Cardiac fibroblast (primary cell): ENCODE results near the gene MTA1.

Source experiments
- DNase-seq, 2 donors: peaks; one replicate each; pipeline versions ENCODE4 v3.0.0 to v3.0.0-alpha.2; 2010; ENCODE audit warnings: low read depth in 2 of 2
- H3K4me3 ChIP-seq, 2 donors: replicated peaks in 1 of 2; 1 replicate in 1 of 2; 2 replicates in 1 of 2; pipeline ENCODE4 v1.5.1; 2011; ENCODE audit warnings: low read depth in 2 of 2, low read length in 2 of 2, mild to moderate bottlenecking in 2 of 2, moderate library complexity in 1 of 2
- TF ChIP-seq, protein P1 (sequence below): IDR thresholded peaks from one replicate; pipeline ENCODE4 v1.5.1; 2011; ENCODE audit warnings: low read depth, mild to moderate bottlenecking, low read length, inconsistent platforms

Gene MTA1

DNA sequence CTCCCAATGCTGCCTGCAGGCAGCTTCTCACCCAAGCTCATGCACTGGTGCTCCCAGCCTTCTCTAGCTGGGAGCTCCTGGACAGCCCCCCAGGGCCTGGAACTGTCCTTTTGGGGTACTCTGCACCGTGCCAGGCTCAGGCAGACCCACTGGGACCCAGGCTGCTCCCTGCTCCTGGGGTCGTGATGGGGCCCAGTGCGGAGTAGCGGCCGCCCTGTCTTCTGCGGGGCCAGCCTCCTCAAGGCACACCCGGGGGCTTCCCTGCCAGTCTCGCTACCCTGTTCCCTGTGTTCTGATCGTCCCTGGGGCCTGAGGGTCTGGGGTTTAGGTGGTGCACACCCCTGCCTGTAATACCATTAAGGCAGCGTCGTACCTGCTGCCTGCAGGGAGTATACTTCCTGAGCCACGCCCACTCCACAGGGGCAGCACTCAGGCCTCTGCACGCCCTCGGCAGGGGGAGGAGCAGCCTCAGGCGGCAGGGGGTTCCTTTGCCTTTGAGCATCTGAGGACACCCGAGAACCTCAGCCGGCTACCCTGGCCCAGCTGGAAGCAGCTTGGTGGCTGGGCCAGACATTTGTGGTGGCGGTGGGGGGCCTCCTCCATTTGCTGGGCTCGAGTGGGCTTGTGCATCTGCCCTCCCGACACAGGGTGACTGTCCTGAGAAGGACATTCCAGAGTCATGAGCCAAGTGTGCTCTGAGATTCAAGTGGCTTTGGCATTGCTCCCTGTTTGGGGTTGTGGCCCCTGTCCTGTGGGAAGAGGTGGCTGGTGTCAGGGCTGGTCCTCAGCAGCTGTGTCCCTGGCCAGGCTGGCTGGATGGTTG is 45.8 kb downstream of the MTA1 start:
- no peak overlapping the region for H3K4me3 ChIP-seq
- no peak for DNase-seq
- TF ChIP-seq, protein P1, sequence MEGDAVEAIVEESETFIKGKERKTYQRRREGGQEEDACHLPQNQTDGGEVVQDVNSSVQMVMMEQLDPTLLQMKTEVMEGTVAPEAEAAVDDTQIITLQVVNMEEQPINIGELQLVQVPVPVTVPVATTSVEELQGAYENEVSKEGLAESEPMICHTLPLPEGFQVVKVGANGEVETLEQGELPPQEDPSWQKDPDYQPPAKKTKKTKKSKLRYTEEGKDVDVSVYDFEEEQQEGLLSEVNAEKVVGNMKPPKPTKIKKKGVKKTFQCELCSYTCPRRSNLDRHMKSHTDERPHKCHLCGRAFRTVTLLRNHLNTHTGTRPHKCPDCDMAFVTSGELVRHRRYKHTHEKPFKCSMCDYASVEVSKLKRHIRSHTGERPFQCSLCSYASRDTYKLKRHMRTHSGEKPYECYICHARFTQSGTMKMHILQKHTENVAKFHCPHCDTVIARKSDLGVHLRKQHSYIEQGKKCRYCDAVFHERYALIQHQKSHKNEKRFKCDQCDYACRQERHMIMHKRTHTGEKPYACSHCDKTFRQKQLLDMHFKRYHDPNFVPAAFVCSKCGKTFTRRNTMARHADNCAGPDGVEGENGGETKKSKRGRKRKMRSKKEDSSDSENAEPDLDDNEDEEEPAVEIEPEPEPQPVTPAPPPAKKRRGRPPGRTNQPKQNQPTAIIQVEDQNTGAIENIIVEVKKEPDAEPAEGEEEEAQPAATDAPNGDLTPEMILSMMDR = no peak

GRCh38 chr14:105466531-105467248 is 47.1 kb downstream of the MTA1 start:
- no peak overlapping the region for H3K4me3 ChIP-seq
- no peak for DNase-seq
- TF ChIP-seq, protein P1 = no peak

- TF ChIP-seq, protein P1 = no peak
- no peak overlapping the region for H3K4me3 ChIP-seq
- no peak for DNase-seq
Observed at GRCh38 chr14:105467249-105467941, 47.8 kb downstream of the MTA1 start.

- H3K4me3 ChIP-seq = no peak overlapping the region
- TF ChIP-seq, protein P1 = no peak
- DNase-seq = no peak
Observed at GRCh38 chr14:105467942-105468471, 48.4 kb downstream of the MTA1 start.

DNA sequence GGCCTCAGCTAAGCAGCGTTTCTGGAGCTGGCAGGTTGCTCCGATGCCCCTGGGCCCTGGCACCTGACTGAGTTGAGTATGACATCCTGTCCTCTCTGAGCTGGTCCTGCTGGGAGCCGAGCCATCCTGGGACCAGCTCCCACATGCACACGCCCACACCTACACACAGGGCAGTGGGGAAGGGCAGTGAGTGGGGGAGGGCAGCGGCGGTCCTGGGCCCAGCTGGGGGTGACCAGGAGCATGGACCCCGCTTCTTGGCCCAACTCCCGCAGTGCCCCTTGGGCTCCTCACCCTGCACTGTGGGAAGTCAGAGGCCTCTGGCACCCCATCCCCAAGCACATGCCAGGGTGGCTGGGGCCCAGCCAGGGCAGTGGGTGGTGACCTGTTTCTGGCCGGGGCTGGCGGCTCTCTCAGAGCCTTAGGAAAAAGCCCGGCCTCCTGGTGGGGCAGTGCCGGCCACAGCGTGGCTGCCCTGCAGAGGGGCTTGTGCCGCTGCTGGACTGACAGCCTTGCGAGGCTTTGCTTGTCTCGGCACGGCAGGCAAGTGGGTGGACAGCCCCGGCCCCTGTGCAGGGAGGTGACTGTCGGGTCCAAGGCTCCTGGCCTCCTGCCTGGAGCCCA is 49.1 kb downstream of the MTA1 start:
- TF ChIP-seq, protein P1 = no peak
- no peak for DNase-seq
- H3K4me3 ChIP-seq = no peak overlapping the region
